CD4-positive, alpha-beta T cell treated with Interleukin-6 for 4 hours (primary cell): ENCODE data around the gene MYADML2.

ENCODE experiments used
- DNase-seq: peaks from one replicate; pipeline ENCODE4 v3.0.0-alpha.2; 2020; ENCODE audit warnings: mixed read lengths

The MYADML2 gene

GRCh38 chr17:81908793-81909192, 38.2 kb downstream of the MYADML2 start:
- DNase-seq: no peak

- DNase-seq: no peak
Observed at GRCh38 chr17:81907219-81908145, 39.6 kb downstream of the MYADML2 start.

GRCh38 chr17:81906476-81907218, 40.4 kb downstream of the MYADML2 start:
- DNase-seq: no peak

GRCh38 chr17:81905993-81906392, 41.0 kb downstream of the MYADML2 start:
- no peak for DNase-seq

- DNase-seq: no peak
Observed at GRCh38 chr17:81905424-81905875, 41.6 kb downstream of the MYADML2 start.

GRCh38 chr17:81904600-81905423, 42.2 kb downstream of the MYADML2 start:
- no peak for DNase-seq

GRCh38 chr17:81903896-81904599, 43.0 kb downstream of the MYADML2 start:
- DNase-seq: no peak

GRCh38 chr17:81903415-81903831, 43.6 kb downstream of the MYADML2 start:
- DNase-seq: no peak

GRCh38 chr17:81902653-81903414, 44.2 kb downstream of the MYADML2 start:
- no peak for DNase-seq

- DNase-seq: no peak
Observed at GRCh38 chr17:81902023-81902652, 44.9 kb downstream of the MYADML2 start, which contains the start of gene NPB. NPB (plus strand) TSS chr17:81902238; CDS start chr17:81902278, 40 bp downstream.

- DNase-seq: no peak
Observed at GRCh38 chr17:81901167-81902022, 45.6 kb downstream of the MYADML2 start.

GRCh38 chr17:81900181-81900820, 46.7 kb downstream of the MYADML2 start:
- no peak for DNase-seq

- DNase-seq: no peak
Observed at GRCh38 chr17:81899514-81900166, 47.4 kb downstream of the MYADML2 start.

- DNase-seq: no peak
Observed at GRCh38 chr17:81898885-81899284, 48.1 kb downstream of the MYADML2 start.

GRCh38 chr17:81898029-81898866, 48.8 kb downstream of the MYADML2 start:
- DNase-seq: no peak

- DNase-seq: no peak
Observed at GRCh38 chr17:81895400-81895799, 51.6 kb downstream of the MYADML2 start.

- DNase-seq: peak; percentile 15
Observed at GRCh38 chr17:81891303-81891552, 55.8 kb downstream of the MYADML2 start.
